Activated CD4-positive, alpha-beta memory T cell treated with anti-CD3 and anti-CD28 coated beads, Interleukin-2, amount 10 ng/mL, durations not matched to agents 7 days and 5 days (primary cell): Measurements from ENCODE around the gene INPP5E. TPM values are rescaled to one million over a fixed set of nuclear protein-coding genes. Genes with fewer than 3 reads are reported as not detected.
A peak's percentile ranks its signal among the peaks of the same experiment; 100 is the strongest.

Source experiments
- CTCF ChIA-PET: fragments of 350-600 bp; sonication (Branson Sonifier 250); formaldehyde crosslinking; loops from one replicate; lab custom pipeline; 2021; ENCODE audit warnings: antibody characterized with exemption, inconsistent platforms; lab: Charles Lee
- POLR2A ChIA-PET: fragments of 350-600 bp; sonication (Branson Sonifier 250); formaldehyde crosslinking; loops from one replicate; lab custom pipeline; 2021; ENCODE audit warnings: antibody characterized with exemption; lab: Charles Lee
- DNase-seq: peaks from one replicate; pipeline ENCODE4 v3.0.0-alpha.2; 2020
- H3K27ac Mint-ChIP-seq: one replicate; pipeline ENCODE4 v1.8.0; 2021; ENCODE audit warnings: mild to moderate bottlenecking, mixed read lengths
- H3K27me3 Mint-ChIP-seq: one replicate; pipeline ENCODE4 v1.8.0; 2021; ENCODE audit warnings: mixed read lengths
- H3K36me3 Mint-ChIP-seq: one replicate; pipeline ENCODE4 v1.8.0; 2021; ENCODE audit warnings: low read depth, mixed read lengths
- H3K4me1 Mint-ChIP-seq: one replicate; pipeline ENCODE4 v1.8.0; 2021; ENCODE audit warnings: mixed read lengths
- H3K4me3 Mint-ChIP-seq: one replicate; pipeline ENCODE4 v1.8.0; 2021; ENCODE audit warnings: mild to moderate bottlenecking, mixed read lengths
- H3K9me3 Mint-ChIP-seq: one replicate; pipeline ENCODE4 v1.8.0; 2021; ENCODE audit warnings: mixed read lengths
- total RNA-seq, 2 experiments: library from RNA; stranded (reverse); gene quantifications; one replicate each; pipeline ENCODE4 v1.2.3, GENCODE V29; 2021

INPP5E gene
- total RNA-seq, 2 experiments from 2014 or later = 19.5 to 21.6 TPM

DNA sequence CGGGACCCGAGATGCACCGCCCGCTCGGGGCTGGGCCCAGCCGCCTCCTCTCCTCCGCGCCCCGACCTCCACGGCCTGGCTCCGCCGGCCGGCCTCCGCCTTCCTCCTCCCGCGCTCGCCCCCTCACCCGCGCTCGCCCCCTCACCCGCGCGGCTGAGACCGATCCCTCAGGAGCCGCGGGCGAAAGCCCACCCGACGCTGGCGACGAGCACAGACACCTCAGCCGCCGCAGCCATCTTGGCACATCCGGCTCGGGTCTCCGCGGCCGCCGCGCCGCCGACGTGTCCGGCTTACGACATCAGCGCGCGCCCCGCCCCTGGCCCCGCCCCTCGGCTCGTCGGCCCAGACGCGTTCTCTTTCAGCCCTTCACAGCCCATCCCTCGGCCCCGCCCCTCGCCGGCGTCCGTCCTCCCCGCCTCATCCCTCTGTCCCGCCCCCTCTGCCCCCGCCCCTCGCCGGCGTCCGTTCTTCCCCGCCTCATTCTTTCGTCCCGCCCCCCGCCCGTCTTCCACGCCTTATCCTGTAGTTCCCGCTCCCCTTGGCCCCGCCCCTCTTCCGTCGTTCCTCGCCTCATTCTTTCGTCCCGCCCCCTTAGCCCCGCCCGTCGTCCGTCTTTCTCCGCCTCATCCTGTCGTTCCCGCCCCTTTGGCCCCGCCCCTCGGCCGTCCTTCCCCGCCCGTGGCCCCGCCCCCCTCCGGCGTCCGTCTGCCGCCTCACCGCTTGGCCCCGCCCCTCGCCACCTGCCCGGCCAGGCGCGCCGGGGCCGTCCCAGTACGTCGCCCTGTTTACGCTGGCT lies 43.3 kb upstream of the INPP5E start, which contains the start of gene SEC16A:
Gene SEC16A, minus strand, starts transcription at position 248 of the 796 bp plus-strand sequence. CDS start 5,425 bp downstream, outside the sequence.
- POLR2A ChIA-PET = interaction anchor here (1.0 to 2.2 kb wide), 7 partner anchors 44 to 758 kb away, joined by 3 to 14 read pairs (median 3); no protein-coding TSS in a partner anchor
- Mint-ChIP-seq H3K9me3 (no peaks in the 10 kb centered on the region), H3K27me3 (no peaks in the 10 kb centered on the region), H3K27ac (peak within 1 kb of the TSS; percentile 100), H3K36me3 (peaks cover 11% of the 10 kb centered on the region), H3K4me1 (peaks cover 35% of the 10 kb centered on the region), H3K4me3 (peak within 1 kb of the TSS; percentile 99)
- DNase-seq = peak; percentile 99
- CTCF ChIA-PET = interaction anchor here (0.6 to 6.7 kb wide), 6 partner anchors 39 to 244 kb away, joined by 3 to 34 read pairs (median 4); no protein-coding TSS in a partner anchor

DNA sequence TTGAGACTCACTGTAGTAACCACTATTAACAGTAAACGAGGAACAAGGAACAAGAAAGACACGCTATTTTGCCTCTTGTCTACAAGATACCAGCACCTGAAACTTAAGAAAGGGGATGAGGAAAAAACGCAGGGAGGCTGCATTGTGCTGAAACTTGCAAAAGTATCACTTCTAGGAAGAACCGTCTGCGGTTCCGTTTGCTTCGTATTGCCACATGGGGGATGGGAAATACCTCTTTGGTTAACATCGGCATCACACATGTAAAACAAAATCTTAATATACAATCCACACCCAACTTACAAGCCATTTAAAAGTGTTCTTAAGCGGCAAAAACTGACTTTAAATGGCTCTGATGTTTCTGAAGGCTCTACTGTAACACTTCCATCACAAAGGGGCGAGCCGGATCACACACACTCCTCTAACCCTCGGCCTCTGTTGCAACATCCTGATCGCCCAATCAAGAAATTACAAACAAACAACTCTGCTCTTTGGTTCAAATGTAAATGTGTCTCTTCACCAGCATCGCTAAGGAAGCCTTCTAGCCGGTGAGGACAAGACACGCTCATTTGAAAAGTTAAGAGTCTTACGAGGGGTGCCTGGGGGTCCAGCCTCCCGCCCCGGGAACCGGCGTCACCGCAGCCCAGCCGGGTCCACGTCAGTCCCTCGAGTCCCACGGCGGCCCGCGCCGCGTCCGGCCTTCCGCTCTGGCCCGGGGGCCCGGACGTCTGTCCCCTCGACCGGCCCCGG lies 42.6 kb upstream of the INPP5E start:
- H3K4me3 Mint-ChIP-seq = peak overlapping the region; percentile 99
- POLR2A ChIA-PET = no interaction called here
- DNase-seq = peak; percentile 44
- CTCF ChIA-PET = no interaction called here
- H3K27me3 Mint-ChIP-seq = no peaks in the 10 kb centered on the region
- H3K36me3 Mint-ChIP-seq = peaks cover 17% of the 10 kb centered on the region
- peaks cover 35% of the 10 kb centered on the region for H3K4me1 Mint-ChIP-seq
- no peaks in the 10 kb centered on the region for H3K9me3 Mint-ChIP-seq
- H3K27ac Mint-ChIP-seq = peak overlapping the region; percentile 80

DNA sequence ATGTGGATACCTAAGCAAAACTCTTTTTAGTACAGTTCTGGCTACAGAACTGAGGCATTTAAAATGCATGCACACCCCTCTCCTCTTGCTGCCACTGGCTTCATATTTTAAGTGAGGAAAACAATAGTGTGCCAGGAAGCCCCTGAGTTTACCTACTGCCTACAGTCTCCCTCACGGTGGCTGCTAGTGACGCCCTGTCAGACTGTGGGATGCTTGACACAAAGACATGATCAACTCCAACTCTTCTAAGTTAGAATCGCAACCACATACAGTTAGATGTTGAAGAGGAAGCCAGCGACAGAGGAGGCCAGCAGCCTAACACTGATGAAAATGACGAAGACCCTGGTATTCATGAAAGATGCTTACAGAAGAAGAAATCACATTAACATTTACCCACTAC lies 41.9 kb upstream of the INPP5E start:
- H3K27me3 Mint-ChIP-seq = no peaks in the 10 kb centered on the region
- H3K36me3 Mint-ChIP-seq = peaks cover 22% of the 10 kb centered on the region
- H3K27ac Mint-ChIP-seq = peak overlapping the region; percentile 80
- POLR2A ChIA-PET = no interaction called here
- H3K4me3 Mint-ChIP-seq = peak overlapping the region; percentile 99
- DNase-seq = no peak
- H3K4me1 Mint-ChIP-seq = peaks cover 35% of the 10 kb centered on the region
- no peaks in the 10 kb centered on the region for H3K9me3 Mint-ChIP-seq
- CTCF ChIA-PET = no interaction called here

DNA sequence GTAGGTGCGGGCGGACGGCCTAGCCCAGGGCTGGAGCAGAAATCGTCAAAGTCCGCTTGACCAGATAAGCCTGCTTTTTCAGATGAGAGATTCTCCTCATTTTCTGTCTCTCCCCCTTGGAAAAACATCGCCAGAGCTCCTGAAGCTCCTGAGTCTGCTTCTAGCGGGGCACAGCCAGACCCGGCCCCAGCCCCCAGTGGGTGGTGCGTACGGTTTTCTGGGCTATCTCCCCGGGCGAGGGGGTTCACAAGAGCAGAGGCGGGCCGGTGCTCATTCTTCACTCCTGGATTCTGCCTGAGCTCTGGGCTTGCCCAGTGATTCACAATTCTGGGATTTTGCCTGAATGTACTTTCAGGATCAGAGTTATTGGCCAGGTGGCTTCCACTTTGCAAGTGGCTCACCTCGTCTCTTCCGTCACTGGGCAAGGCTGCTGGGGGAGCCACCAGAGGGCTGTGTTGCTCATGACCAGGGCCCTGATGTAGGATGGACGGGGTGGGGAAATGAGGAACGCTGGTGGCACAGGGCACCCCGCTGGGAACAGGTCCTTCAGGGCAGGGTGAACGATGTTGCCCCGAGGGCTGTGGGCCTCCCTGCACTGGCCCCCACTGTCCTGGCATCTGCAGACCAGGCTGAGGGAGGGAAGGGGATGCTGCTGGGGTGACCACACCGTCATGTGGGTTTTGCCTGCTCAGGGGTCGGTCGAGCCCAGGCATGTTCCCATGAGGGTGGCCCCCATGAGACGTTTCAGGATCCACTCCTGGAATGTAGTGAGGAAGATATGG lies 36.9 kb upstream of the INPP5E start:
- H3K36me3 Mint-ChIP-seq = peaks cover 46% of the 10 kb centered on the region
- CTCF ChIA-PET = no interaction called here

DNA sequence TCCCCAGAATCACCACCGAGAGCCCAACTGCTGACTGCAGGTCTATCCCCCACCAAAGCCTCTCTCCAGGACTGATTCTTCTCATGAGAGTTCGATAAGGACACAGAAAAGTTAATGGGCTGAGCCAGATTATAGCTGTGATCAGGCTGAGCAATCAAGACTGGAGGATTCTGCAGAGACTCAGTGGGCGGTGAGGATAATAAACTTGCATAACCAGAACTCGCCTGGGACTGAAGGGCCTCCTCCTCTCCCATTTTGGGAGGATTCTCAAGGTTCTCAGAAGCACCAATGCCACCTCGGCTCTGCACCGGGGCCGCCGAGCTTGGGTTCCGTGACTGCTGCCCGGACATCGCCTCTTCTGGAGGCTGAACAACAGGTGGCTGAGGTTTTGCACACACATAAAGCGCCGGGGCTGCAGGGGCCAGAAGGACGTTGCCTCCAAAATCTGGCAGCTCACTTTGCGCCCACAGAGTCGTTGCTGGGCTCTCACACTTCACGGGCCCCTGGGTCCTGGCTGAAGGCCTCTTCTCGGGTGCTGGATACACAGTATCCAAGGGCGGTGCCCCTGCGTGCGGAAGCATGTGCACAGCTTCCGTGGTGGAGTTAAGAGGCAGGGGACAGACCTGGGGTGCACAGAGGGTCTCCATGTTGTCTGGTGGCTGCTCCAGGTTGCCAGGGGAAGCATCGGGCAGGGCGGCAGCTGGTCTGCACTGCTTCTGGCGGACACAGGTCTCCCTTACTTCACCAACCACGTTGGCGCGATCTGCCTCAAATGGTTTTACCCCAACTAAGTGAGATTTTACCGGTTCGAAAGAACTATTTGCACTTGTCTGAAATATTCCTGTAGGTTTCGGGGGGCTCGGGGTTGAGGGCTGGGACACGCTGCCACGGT lies 35.6 kb upstream of the INPP5E start:
- POLR2A ChIA-PET = no interaction called here
- no peak overlapping the region for H3K27ac Mint-ChIP-seq
- no peaks in the 10 kb centered on the region for H3K9me3 Mint-ChIP-seq
- CTCF ChIA-PET = no interaction called here
- H3K4me1 Mint-ChIP-seq = peaks cover 10% of the 10 kb centered on the region
- peaks cover 50% of the 10 kb centered on the region for H3K36me3 Mint-ChIP-seq
- no peak for DNase-seq
- H3K4me3 Mint-ChIP-seq = no peak overlapping the region
- H3K27me3 Mint-ChIP-seq = no peaks in the 10 kb centered on the region

More for the DNA sequence above, 36.9 kb upstream of the INPP5E start:
- peaks cover 19% of the 10 kb centered on the region for H3K4me1 Mint-ChIP-seq
- DNase-seq = no peak
- no peak overlapping the region for H3K4me3 Mint-ChIP-seq
- H3K27ac Mint-ChIP-seq = no peak overlapping the region
- H3K9me3 Mint-ChIP-seq = no peaks in the 10 kb centered on the region
- POLR2A ChIA-PET = no interaction called here
- no peaks in the 10 kb centered on the region for H3K27me3 Mint-ChIP-seq

DNA sequence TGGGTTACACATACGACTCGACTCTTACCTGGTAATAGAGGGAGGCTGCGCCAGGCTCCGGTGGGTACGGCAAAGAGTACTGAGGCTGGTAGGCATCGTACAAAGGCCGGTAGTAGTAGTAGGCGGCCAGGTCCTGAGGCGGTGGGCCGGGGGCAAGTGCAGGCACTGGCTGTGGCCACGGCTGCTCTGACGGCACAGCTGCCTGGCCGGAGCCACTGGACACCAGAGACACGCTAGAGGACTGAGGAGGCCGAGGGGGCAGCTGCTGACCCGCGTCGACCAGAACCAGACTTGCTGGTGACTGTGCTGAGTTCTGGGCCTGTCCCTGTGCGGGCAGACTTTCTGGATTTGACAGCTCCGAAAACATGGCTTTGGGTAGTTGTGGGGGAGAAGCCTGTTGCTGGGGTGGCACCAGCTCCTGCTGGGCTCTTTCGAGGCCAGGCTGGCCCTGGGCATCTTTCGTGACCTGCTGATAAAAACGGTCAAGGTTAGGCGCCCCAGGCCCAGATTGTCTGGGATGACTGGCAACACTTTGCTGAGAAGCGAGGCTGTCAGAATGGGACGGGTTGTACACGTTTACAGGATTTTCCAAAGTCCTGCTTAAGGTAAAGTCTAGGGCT lies 34.5 kb upstream of the INPP5E start:
- DNase-seq = no peak
- Mint-ChIP-seq H3K4me1 (peaks cover 4% of the 10 kb centered on the region), H3K9me3 (no peaks in the 10 kb centered on the region), H3K27ac (no peak overlapping the region), H3K4me3 (no peak overlapping the region), H3K27me3 (no peaks in the 10 kb centered on the region), H3K36me3 (peaks cover 48% of the 10 kb centered on the region)
- POLR2A ChIA-PET = interaction anchor here (1.2 kb wide), 1 partner anchor 111 kb away, joined by 3 read pairs; the partner anchor contains the start of gene DNLZ
- CTCF ChIA-PET = no interaction called here

DNA sequence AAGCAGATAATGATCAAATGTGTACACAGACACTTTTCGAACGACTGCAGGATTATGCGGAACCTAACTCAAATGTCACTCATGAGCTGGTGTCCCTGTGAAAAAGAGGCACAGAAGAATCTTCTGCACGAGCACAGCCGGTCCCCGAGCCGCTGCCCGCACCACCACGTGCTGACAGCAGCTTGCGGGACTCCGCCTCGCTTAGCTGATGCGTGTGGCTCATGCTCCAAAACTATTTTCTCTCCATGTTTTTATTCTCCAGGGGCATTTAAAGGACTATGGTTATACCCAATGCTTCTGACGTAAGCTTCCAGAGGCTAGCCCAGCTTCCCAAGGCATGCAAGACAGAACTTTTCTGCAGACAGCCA lies 33.7 kb upstream of the INPP5E start:
- no peaks in the 10 kb centered on the region for H3K9me3 Mint-ChIP-seq
- H3K27me3 Mint-ChIP-seq = no peaks in the 10 kb centered on the region
- no peaks in the 10 kb centered on the region for H3K4me1 Mint-ChIP-seq
- no peak overlapping the region for H3K4me3 Mint-ChIP-seq
- H3K36me3 Mint-ChIP-seq = peaks cover 48% of the 10 kb centered on the region
- CTCF ChIA-PET = no interaction called here
- POLR2A ChIA-PET = no interaction called here
- no peak overlapping the region for H3K27ac Mint-ChIP-seq
- no peak for DNase-seq

DNA sequence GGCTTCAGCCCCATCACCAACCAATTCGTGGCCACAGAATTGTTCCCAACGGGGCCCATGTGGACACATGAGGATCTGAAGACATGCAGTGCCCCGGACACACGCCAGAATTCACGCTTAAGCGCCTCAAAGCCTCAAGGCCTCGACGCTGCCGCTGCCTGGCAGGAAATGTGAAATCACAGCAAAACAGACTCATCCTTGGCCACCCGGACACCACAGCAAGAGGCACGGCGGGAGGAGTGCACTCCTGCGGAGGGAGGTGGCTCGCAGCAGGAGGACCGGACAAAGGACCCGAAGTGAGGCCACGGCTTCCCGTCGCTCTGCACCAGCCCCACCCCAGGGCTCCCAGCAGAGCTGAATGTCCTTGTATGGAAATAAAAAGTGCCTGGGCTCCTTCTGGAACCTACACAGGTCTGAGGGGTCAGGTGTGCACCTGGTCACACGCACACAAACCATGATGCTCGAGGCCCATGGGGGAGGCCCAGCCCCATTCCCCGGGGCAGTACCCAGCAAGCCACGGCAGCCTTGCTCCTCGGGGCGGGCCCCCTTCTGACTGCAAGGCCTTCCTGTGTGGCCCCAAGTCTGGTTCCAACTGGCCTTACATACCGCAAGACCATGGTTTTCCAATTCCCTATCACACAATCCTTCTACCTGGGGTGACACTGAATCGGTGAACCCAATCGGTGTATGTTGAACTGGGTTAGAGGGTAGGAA lies 33.2 kb upstream of the INPP5E start:
- POLR2A ChIA-PET = no interaction called here
- Mint-ChIP-seq H3K4me3 (no peak overlapping the region), H3K4me1 (no peaks in the 10 kb centered on the region), H3K36me3 (peaks cover 49% of the 10 kb centered on the region), H3K27ac (no peak overlapping the region), H3K27me3 (no peaks in the 10 kb centered on the region), H3K9me3 (no peaks in the 10 kb centered on the region)
- CTCF ChIA-PET = no interaction called here
- DNase-seq = no peak

DNA sequence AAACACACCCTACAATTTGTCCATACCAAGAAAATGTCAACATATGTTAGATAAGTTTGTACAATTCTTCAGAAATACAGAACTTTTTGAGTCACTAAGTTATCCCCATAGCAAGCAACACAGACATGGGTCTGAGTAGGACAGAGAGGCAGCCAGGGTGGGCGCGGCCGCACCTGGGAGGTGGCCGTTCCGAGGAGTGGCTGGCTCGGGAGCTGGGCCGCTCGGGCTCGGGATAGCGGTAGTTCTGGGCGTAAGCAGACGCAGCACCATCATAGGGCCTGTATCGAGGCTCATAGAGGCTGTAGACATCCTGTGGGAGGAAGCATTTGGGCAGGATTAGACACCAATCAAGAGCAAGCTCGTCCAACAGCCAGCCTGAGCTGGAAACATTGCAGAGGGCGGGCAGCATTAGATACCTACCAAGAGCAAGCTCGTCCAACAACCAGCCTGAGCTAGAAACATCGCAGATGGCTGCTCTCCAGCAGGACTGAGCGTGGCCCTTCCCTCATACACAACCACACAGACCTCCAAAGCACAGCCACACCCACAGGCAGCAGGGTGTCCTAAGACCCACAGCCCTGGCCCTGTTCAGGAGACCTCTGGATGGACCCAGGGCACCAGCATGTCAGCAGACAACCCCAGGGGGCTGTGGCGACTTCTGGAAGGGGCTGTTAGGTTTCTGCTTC lies 32.3 kb upstream of the INPP5E start:
- POLR2A ChIA-PET = no interaction called here
- Mint-ChIP-seq H3K27ac (no peak overlapping the region), H3K4me3 (no peak overlapping the region), H3K36me3 (peaks cover 47% of the 10 kb centered on the region), H3K4me1 (no peaks in the 10 kb centered on the region), H3K27me3 (no peaks in the 10 kb centered on the region), H3K9me3 (no peaks in the 10 kb centered on the region)
- no peak for DNase-seq
- CTCF ChIA-PET = no interaction called here

DNA sequence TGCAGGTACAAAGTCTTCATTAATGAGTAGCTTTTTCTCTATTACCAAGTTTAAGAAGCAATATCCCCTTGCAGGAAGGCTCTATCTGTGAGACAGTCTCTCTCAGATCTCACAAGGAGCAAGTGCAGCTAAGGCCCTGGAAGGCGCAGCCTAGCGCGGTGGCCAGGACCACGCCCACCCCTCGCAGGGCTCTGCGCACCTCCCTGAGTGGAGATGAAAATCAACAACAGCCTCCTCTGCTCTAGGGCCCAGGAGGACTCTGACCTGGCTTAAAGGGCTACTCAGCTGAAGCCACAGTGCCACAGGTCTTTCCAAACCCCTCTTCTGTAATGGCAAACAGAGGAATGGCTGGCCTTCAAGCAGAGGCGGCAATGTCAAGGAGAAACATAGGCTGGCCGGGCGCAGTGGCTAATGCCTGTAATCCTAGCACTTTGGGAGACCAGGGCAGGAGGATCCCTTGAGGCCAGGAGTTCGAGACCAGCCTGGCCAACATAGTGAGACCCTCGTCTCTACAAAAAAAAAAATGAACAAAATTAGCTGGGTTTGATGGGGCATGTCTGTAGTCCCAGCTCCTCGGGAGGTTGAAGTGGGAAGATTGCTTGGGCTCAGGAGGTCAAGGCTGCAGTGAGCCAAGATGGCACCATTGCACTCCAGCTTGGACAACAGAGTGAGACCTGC lies 31.3 kb upstream of the INPP5E start:
- no peak for DNase-seq
- POLR2A ChIA-PET = no interaction called here
- H3K4me1 Mint-ChIP-seq = no peaks in the 10 kb centered on the region
- H3K36me3 Mint-ChIP-seq = peaks cover 52% of the 10 kb centered on the region
- CTCF ChIA-PET = no interaction called here
- no peaks in the 10 kb centered on the region for H3K9me3 Mint-ChIP-seq
- H3K27me3 Mint-ChIP-seq = no peaks in the 10 kb centered on the region
- H3K4me3 Mint-ChIP-seq = no peak overlapping the region
- no peak overlapping the region for H3K27ac Mint-ChIP-seq

DNA sequence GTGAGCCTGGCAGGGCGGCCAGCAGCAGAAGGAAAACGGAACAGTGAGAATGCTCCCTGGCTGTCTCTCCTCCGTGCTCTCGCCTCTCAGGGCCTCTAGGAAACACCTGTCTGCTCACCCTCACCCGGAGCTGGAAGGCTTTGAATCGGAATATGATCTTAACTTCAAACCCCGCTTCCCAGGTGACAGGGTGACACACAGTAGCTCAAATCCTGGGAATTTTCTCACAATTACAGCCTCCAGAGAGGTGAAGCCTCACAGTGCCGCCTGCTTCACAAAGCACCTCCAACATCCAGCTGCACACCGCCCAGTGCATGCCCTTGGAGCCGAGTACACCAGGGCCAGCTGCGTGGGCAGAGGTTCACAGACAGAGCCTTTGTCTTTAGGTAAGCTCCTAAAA lies 30.7 kb upstream of the INPP5E start:
- DNase-seq = no peak
- Mint-ChIP-seq H3K27me3 (no peaks in the 10 kb centered on the region), H3K4me1 (no peaks in the 10 kb centered on the region), H3K4me3 (no peak overlapping the region), H3K36me3 (peaks cover 51% of the 10 kb centered on the region), H3K9me3 (no peaks in the 10 kb centered on the region), H3K27ac (no peak overlapping the region)
- POLR2A ChIA-PET = no interaction called here
- CTCF ChIA-PET = no interaction called here
